GM12801 (cell line): ENCODE measurements around the gene ZMAT3.

Experiments used
- CTCF ChIP-seq: IDR thresholded peaks from one replicate; pipeline ENCODE4 v1.5.1; 2011; ENCODE audit warnings: control low read depth; ENCODE audit not compliant: insufficient read length; ENCODE audit errors: extremely low read depth

The ZMAT3 gene

GRCh38 chr3:179098388-179099077 is 26.9 kb upstream of the ZMAT3 start:
- TF ChIP-seq CTCF = no peak

- no peak for TF ChIP-seq CTCF
Measured at GRCh38 chr3:179093807-179094206, 22.2 kb upstream of the ZMAT3 start.

GRCh38 chr3:179091113-179091512 is 19.5 kb upstream of the ZMAT3 start:
- TF ChIP-seq CTCF = no peak

GRCh38 chr3:179088306-179088705 is 16.7 kb upstream of the ZMAT3 start:
- no peak for TF ChIP-seq CTCF

GRCh38 chr3:179083977-179084376 is 12.4 kb upstream of the ZMAT3 start:
- TF ChIP-seq CTCF = no peak

- TF ChIP-seq CTCF = no peak
Measured at GRCh38 chr3:179082416-179082815, 10.8 kb upstream of the ZMAT3 start.

GRCh38 chr3:179081885-179082284 is 10.3 kb upstream of the ZMAT3 start:
- TF ChIP-seq CTCF = no peak
